WI38 (cell line): ENCODE data around the gene SIK2.
"Not testable (repeated sequence)": the region's sequence is repeated elsewhere in the genome, so short reads cannot be mapped to it uniquely, and the experiment has no call there.

Experiments
- H3K4me3 ChIP-seq: 2 replicates; pipeline ENCODE4 v1.5.1; 2011; ENCODE audit warnings: low read depth, mild to moderate bottlenecking, control low read depth, low read length
- TF ChIP-seq, protein P1 (sequence below): IDR thresholded peaks from 2 replicates; pipeline ENCODE4 v1.5.1; 2012; ENCODE audit warnings: low read depth, mild to moderate bottlenecking, control low read depth, low read length

SIK2 gene

DNA sequence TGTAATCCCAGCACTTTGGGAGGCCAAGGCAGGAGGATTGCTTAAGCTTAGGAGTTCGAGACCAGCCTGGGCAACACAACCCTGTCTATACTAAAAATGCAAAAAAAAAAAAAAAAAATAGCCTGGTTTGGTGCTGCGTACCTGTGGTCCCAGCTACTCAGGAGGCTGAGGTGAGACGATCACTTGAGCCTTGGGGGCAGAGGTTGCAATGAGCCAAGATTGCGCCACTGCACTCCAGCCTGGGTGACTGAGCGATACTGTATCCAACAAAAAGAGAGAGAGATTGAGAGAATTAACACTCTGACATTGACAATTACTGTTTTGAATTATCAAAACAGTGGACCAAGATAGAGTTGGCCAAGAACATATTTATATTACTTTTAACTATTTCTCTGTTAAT is 53.7 kb downstream of the SIK2 start:
- TF ChIP-seq, protein P1, sequence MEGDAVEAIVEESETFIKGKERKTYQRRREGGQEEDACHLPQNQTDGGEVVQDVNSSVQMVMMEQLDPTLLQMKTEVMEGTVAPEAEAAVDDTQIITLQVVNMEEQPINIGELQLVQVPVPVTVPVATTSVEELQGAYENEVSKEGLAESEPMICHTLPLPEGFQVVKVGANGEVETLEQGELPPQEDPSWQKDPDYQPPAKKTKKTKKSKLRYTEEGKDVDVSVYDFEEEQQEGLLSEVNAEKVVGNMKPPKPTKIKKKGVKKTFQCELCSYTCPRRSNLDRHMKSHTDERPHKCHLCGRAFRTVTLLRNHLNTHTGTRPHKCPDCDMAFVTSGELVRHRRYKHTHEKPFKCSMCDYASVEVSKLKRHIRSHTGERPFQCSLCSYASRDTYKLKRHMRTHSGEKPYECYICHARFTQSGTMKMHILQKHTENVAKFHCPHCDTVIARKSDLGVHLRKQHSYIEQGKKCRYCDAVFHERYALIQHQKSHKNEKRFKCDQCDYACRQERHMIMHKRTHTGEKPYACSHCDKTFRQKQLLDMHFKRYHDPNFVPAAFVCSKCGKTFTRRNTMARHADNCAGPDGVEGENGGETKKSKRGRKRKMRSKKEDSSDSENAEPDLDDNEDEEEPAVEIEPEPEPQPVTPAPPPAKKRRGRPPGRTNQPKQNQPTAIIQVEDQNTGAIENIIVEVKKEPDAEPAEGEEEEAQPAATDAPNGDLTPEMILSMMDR: no peak
- H3K4me3 ChIP-seq: no peak overlapping the region

DNA sequence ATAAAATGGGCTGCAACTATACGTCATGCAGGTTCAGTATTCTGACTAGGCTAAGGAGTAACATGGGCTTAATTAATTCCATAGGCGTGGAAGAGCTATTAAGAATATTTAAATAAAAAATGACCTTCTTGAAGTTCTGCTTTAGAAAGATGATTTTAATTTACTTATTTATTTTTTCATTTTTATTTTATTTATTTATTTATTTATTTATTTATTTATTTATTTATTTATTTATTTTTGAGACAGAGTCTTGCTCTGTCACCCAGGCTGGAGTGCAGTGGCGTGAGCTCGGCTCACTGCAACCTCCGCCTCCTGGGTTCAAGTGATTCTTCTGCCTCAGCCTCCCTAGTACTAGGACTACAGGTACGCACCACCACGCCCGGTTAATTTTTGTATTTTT is 55.7 kb downstream of the SIK2 start:
- H3K4me3 ChIP-seq: not testable (repeated sequence)

DNA sequence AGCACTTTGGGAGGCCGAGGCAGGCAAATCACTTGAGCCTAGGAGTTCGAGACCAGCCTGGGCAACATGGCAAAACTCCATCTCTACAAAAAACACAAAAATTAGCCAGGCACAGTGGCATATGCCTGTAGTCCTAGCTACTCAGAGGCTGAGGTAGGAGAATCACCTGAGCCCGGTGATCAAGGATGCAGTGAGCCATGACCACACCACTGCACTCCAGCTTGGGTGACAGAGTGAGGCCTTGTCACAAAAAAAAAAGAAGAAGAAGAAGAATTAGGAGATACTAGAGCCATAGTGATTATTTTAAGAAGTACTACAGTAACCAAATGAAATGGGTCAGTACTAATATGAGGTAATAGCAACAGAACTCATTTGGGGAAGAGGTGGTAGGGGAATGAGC is 56.2 kb downstream of the SIK2 start:
- not testable (repeated sequence) for H3K4me3 ChIP-seq

DNA sequence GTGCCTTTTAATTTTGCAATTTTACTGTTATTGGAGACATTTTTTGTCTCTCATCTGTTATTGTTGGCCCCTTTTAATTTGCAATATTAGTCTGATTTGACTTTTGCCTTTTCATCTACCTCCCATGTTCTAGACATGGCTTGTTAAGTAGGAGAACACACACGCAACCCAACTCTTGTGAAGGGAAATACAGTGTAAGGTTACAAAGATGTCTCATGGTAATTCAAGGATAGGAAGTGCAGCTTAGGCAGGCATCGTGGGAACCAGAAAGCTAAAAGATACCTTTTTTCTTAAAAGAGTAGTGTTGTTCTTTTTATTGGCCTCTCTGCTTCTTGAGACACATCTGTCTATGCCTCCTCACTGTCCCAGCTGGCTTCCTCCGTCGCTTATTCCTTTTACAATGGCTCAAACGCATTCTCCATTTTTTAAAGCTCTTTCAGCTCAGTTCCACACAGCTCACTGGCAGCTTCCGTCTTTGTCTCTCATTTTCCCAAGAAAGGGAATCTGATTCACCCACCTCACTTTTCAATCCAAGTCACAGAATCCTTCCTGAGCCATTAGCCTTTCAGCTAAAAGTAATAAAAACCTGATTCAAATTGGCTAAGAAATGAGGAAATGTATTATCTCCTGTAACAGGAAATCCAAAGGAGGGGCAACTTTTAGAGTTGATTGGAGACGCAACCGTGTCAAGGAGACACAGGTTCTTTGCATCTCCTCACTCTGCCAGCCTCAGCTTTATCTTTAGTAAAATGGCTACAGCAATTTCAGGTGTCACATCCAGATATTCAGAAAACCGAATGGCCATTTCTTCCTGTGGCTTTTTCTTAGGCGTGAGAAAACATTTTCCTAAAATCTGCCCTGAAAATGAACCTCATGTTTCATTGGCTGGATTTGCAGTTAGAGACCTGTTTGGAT is 57.2 kb downstream of the SIK2 start:
- TF ChIP-seq, protein P1: no peak
- no peak overlapping the region for H3K4me3 ChIP-seq

DNA sequence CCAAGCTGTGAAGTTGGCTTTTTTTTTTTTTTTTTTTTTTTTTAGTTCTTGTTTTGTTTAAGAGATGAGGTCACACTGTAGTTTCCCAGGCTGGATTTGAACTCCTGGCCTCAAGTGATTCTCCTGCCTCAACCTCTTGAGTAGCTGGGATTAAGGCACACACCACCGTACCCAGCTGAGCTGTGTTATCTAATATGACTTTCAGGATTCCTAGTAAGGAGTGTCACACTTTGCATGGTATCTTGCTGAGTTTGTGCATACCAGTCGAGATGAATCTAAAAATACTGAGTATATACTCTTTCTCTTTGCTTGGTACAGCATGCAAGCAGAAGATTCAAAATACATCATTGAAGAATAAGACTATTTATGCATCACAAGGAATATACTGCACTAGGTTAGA is 58.6 kb downstream of the SIK2 start:
- no peak overlapping the region for H3K4me3 ChIP-seq
- TF ChIP-seq, protein P1: no peak

DNA sequence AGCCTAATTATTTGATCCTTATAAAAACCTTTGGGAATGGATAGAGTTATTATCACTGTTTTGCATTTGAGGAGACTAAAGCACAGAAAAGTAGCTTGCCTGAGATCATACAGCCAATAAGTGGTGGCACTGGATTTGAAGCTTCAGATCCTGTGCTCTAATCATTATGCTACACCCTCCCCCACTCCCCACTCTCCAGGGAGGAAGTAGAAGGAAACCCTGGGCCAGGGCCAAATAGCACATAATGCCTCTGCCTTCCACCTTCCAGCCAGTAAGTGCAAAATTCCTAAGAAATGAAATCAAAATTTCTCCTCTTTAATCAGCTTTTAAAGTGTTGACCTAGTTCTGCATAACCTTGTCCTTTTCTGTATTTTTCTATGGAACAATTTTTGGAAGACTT is 61.6 kb downstream of the SIK2 start:
- no peak overlapping the region for H3K4me3 ChIP-seq

DNA sequence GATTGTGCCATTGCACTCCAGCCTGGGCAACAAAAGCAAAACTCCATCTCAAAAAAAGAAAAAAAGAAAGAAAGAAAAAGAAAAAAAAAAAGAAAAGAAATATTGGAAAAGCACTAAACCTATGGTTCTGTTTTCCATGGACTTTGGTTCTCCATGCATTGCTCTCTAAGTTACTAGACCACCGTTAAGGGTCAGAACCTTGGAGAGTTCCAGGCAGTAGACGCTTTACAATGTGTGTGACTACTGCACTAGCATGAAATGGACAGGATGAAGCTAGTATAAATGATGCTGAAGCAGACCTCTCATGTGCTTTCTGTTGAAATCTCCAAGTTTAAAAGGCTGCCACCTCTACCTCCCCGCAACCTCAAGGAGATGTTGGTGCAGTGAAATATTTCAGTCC is 63.5 kb downstream of the SIK2 start:
- no peak overlapping the region for H3K4me3 ChIP-seq
- TF ChIP-seq, protein P1: no peak

More for the DNA sequence above, 61.6 kb downstream of the SIK2 start:
- TF ChIP-seq, protein P1: no peak

DNA sequence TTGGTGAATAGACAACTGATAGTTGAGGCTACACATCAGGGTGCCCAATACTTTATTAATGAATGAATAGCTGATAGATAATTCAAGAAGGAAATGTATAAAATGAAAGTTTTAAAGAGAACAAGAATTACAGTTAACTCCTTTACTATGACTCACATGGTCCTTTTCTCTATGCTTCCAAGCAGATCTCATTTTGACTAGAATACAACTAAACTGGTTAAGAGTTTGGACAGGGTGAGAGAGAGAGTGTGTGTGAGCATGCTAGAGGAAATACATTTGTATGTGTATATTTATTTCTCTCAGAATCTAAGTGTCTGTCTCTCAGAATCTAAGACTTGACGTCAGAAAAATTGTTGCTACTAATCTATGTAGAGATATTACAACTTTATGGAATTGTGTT is 66.7 kb downstream of the SIK2 start:
- H3K4me3 ChIP-seq: no peak overlapping the region
- TF ChIP-seq, protein P1: no peak
